Psoas muscle (tissue), 8 donors: ENCODE results near the gene LRFN2. TPM values are rescaled to one million over a fixed set of nuclear protein-coding genes. Genes with fewer than 3 reads are reported as not detected.

Experiments used
- ATAC-seq, 4 donors: fragments of 200-7000 bp; cut with Tn5 transposase; one replicate each; pipeline ENCODE4 v1.9.1; 2020; ENCODE audit warnings: moderate library complexity in 3 of 4, mild to moderate bottlenecking in 2 of 4
- DNase-seq, 2 donors: peaks; one replicate each; pipeline ENCODE4 v3.0.0-alpha.2; 2020
- H3K27ac ChIP-seq: fragments of 200-600 bp; one replicate; pipeline ENCODE4 v1.8.0; 2022
- H3K27me3 ChIP-seq, 3 donors: fragments of 200-600 bp in 1 of 3; one replicate each; pipeline versions ENCODE4 v1.6.1 to v1.8.0; 2013 to 2022; ENCODE audit warnings: low read length in 2 of 3, mild to moderate bottlenecking in 2 of 3, moderate library complexity in 1 of 3; ENCODE audit not compliant: insufficient read depth in 3 of 3
- H3K36me3 ChIP-seq, 2 donors: fragments of 200-600 bp in 1 of 2; one replicate each; pipeline versions ENCODE4 v1.6.1 to v1.8.0; 2013 to 2022; ENCODE audit warnings: low read depth in 1 of 2, mild to moderate bottlenecking in 1 of 2, moderate library complexity in 1 of 2; ENCODE audit not compliant: insufficient read depth in 1 of 2
- H3K4me1 ChIP-seq: fragments of 200-600 bp; one replicate; pipeline ENCODE4 v1.8.0; 2022
- H3K4me3 ChIP-seq: fragments of 200-600 bp; one replicate; pipeline ENCODE4 v1.8.0; 2022; ENCODE audit warnings: mild to moderate bottlenecking
- H3K9me3 ChIP-seq: fragments of 200-600 bp; one replicate; pipeline ENCODE4 v1.8.0; 2022
- CTCF ChIP-seq: fragments of 200-600 bp; IDR thresholded peaks from one replicate; pipeline ENCODE4 v1.8.0; 2022; ENCODE audit warnings: antibody characterized with exemption
- whole genome bisulfite sequencing, 3 donors: extraction: QIAGEN DNeasy Blood & Tissue Kit; methylation state at CpG; one replicate each; pipeline versions ENCODE4 v1.1.6 to v1.1.7; 2013; 5-methylcytosine and 5-hydroxymethylcytosine counted together
- intact Hi-C, 2 donors: fragments of 100-400 bp; cut with DNase I; formaldehyde crosslinking; loops; one replicate each; pipeline versions ENCODE4 v1.11.0 to v1.14.2; 2022
- polyA plus RNA-seq, 3 donors: library from polyadenylated mRNA; stranded (reverse); fragments of 200-250 nt; gene quantifications; one replicate each; pipeline ENCODE4 v1.2.3, GENCODE V29; 2013
- total RNA-seq, 4 donors: library from RNA; stranded (reverse); fragmentation: NEBNext Ultra II Directional in 2 of 4; extraction: Animal tissue kit (Norgen Biotek cat#: 25700) in 2 of 4; gene quantifications; one replicate each; pipeline versions ENCODE4 v1.2.1 to v1.2.4, GENCODE V29; 2021 to 2023
- donor health status: healthy with polysubstance abuse.
- donor health status: DM: no; HTN: no; CAD: no; lungs with moderate emphysema.
- donor health status: Bipolar disorder and iron deficiency.
- donor health status: healthy.
- donor health status: DM: yes; HTN: yes; CAD: no.
- donor health status: DM: no; HTN: no; CAD: no.
- donor health status: DM: no; HTN: no; CAD: no.
- donor health status: DM: yes; HTN: yes; CAD: no.

Gene LRFN2
- total and polyA plus RNA-seq, 7 donors = 0.06 TPM; not detected in 6

GRCh38 chr6:40341726-40342125 is 245.4 kb downstream of the LRFN2 start:
- intact Hi-C loops = no loop called here
- no peak for TF ChIP-seq CTCF
- H3K36me3 ChIP-seq = no peaks in the 10 kb centered on the region
- ATAC-seq = no peak
- peaks cover 16% of the 10 kb centered on the region for H3K4me1 ChIP-seq
- no peak overlapping the region for H3K4me3 ChIP-seq
- no peak for DNase-seq
- no peak overlapping the region for H3K27ac ChIP-seq
- no peaks in the 10 kb centered on the region for H3K9me3 ChIP-seq
- H3K27me3 ChIP-seq = no peaks in the 10 kb centered on the region
- 66 to 73% (median 68%) methylated on average over 1 of the region's 1 CpG for WGBS, 3 donors
